ENCODE results near the gene PLCB2.

The PLCB2 gene

GRCh38 chr15:40352281-40352901, 44.7 kb upstream of the PLCB2 start:
- no peak for DNase-seq (ENCODE audit: low read depth in 1 of 2, low spot score in 1 of 2)
- H3K27me3 ChIP-seq (ENCODE audit: insufficient read depth, poor library complexity, severe bottlenecking), result no peaks in the 10 kb centered on the region
- H3K27ac ChIP-seq (replicated peaks), result no peak overlapping the region
- no peak overlapping the region for H3K4me3 ChIP-seq (replicated peaks; ENCODE audit: insufficient read depth, low read length)
- TF ChIP-seq CTCF (IDR thresholded peaks at IDR 0.05; ENCODE audit: insufficient read depth, low read length) (no peak), GABPA (IDR thresholded peaks at IDR 0.05; ENCODE audit: low read depth) (no peak), POLR2AphosphoS5 (IDR thresholded peaks at IDR 0.05; ENCODE audit: low read depth) (no peak), SPI1 (IDR thresholded peaks at IDR 0.05; ENCODE audit: borderline replicate concordance, low read depth) (no peak), REST (IDR thresholded peaks at IDR 0.05; ENCODE audit: insufficient replicate concordance, low read depth) (no peak)

GRCh38 chr15:40349163-40349562, 41.4 kb upstream of the PLCB2 start:
- no peak for DNase-seq (ENCODE audit: low read depth in 1 of 2, low spot score in 1 of 2)
- no peak for TF ChIP-seq POLR2AphosphoS5 (IDR thresholded peaks at IDR 0.05; ENCODE audit: low read depth)
- TF ChIP-seq GABPA (IDR thresholded peaks at IDR 0.05; ENCODE audit: low read depth), result no peak
- no peak for TF ChIP-seq SPI1 (IDR thresholded peaks at IDR 0.05; ENCODE audit: borderline replicate concordance, low read depth)
- no peak for TF ChIP-seq REST (IDR thresholded peaks at IDR 0.05; ENCODE audit: insufficient replicate concordance, low read depth)
- no peak for TF ChIP-seq CTCF (IDR thresholded peaks at IDR 0.05; ENCODE audit: insufficient read depth, low read length)
- Histone ChIP-seq H3K4me3 (replicated peaks; ENCODE audit: insufficient read depth, low read length) (no peak overlapping the region), H3K27me3 (ENCODE audit: insufficient read depth, poor library complexity, severe bottlenecking) (no peaks in the 10 kb centered on the region), H3K27ac (replicated peaks) (no peak overlapping the region)

GRCh38 chr15:40348474-40348870, 40.7 kb upstream of the PLCB2 start:
- Histone ChIP-seq H3K27ac (replicated peaks) (no peak overlapping the region), H3K27me3 (ENCODE audit: insufficient read depth, poor library complexity, severe bottlenecking) (no peaks in the 10 kb centered on the region), H3K4me3 (replicated peaks; ENCODE audit: insufficient read depth, low read length) (no peak overlapping the region)
- no peak for DNase-seq (ENCODE audit: low read depth in 1 of 2, low spot score in 1 of 2)
- TF ChIP-seq SPI1 (IDR thresholded peaks at IDR 0.05; ENCODE audit: borderline replicate concordance, low read depth), result 0 out of 2 replicates have a peak, but pooled peaks have one; percentile 1
- TF ChIP-seq CTCF (IDR thresholded peaks at IDR 0.05; ENCODE audit: insufficient read depth, low read length), result no peak
